Activated CD4-positive, alpha-beta T cell treated with anti-CD3 and anti-CD28 coated beads, Interleukin-2, amount 10 ng/mL, durations not matched to agents 24 days and 14 days (primary cell): Measurements from ENCODE around the gene DPYD. TPM values are rescaled to one million over a fixed set of nuclear protein-coding genes. Genes with fewer than 3 reads are reported as not detected.

Source experiments
- DNase-seq: peaks from one replicate; pipeline ENCODE4 v3.0.0; 2022
- H3K27ac Mint-ChIP-seq: one replicate; pipeline ENCODE4 v1.8.0; 2022; ENCODE audit warnings: mild to moderate bottlenecking, mixed read lengths
- H3K27me3 Mint-ChIP-seq: one replicate; pipeline ENCODE4 v1.8.0; 2022; ENCODE audit warnings: mixed read lengths
- H3K36me3 Mint-ChIP-seq: one replicate; pipeline ENCODE4 v1.8.0; 2022; ENCODE audit warnings: low read depth, mild to moderate bottlenecking, mixed read lengths
- H3K4me1 Mint-ChIP-seq: one replicate; pipeline ENCODE4 v1.8.0; 2021; ENCODE audit warnings: mixed read lengths
- H3K4me3 Mint-ChIP-seq: one replicate; pipeline ENCODE4 v1.8.0; 2022; ENCODE audit warnings: mild to moderate bottlenecking, moderate library complexity, mixed read lengths
- H3K9me3 Mint-ChIP-seq: one replicate; pipeline ENCODE4 v1.8.0; 2021; ENCODE audit warnings: mixed read lengths
- intact Hi-C: fragments of 100-400 bp; cut with micrococcal nuclease; formaldehyde crosslinking; loops from one replicate; pipeline ENCODE4 v1.15.1; 2023
- total RNA-seq: library from RNA; stranded (reverse); gene quantifications from 2 replicates; pipeline ENCODE4 v1.2.3, GENCODE V29; 2022

The DPYD gene
- total RNA-seq, 1 donor from 2014 or later = 13.4 TPM

DNA sequence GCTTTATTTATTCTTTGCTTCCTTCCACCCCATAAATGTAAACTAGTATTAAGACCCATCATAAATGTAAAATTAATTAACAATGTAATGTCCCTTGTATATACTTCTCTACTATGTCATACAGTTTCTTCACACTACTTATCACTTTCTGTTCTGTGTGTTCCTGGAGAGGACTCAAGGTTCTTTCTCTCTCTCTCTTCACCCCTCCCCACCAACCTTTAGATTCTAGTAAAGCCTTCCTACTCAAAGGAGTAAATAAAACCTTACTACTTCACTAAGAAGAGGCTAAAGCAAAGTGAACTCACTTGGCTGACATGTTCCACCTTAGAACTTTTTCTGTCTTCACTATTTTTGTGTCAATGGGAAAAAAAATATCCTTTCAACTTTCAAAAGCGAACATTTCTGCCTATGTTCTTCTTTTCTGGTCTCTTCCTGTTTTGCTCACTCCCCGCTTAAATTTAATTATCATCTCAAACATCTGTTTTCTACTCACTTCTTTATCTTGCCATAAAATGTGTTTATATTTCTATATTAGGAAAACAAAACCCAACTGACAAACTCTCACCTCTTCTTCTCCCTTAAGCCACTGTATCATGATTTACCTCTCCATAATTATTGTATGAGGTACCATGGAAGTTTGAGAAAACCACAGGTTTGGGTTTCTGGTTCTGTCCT, 260.3 kb downstream of the DPYD start:
- Mint-ChIP-seq H3K4me1 (peaks cover 2% of the 10 kb centered on the region), H3K4me3 (no peak overlapping the region), H3K36me3 (no peaks in the 10 kb centered on the region), H3K9me3 (no peaks in the 10 kb centered on the region), H3K27ac (no peak overlapping the region), H3K27me3 (no peaks in the 10 kb centered on the region)
- no peak for DNase-seq
- intact Hi-C loops = no loop called here

GRCh38 chr1:97654876-97655585, 265.8 kb downstream of the DPYD start:
- H3K36me3 Mint-ChIP-seq = no peaks in the 10 kb centered on the region
- H3K4me3 Mint-ChIP-seq = no peak overlapping the region
- no peak overlapping the region for H3K27ac Mint-ChIP-seq
- H3K4me1 Mint-ChIP-seq = no peaks in the 10 kb centered on the region
- H3K27me3 Mint-ChIP-seq = no peaks in the 10 kb centered on the region
- no peak for DNase-seq
- H3K9me3 Mint-ChIP-seq = no peaks in the 10 kb centered on the region
- intact Hi-C loops = no loop called here

GRCh38 chr1:97651250-97651649, 269.6 kb downstream of the DPYD start:
- H3K9me3 Mint-ChIP-seq = peaks cover 4% of the 10 kb centered on the region
- H3K27me3 Mint-ChIP-seq = no peaks in the 10 kb centered on the region
- H3K36me3 Mint-ChIP-seq = no peaks in the 10 kb centered on the region
- no peak for DNase-seq
- intact Hi-C loops = no loop called here
- no peak overlapping the region for H3K4me3 Mint-ChIP-seq
- no peak overlapping the region for H3K27ac Mint-ChIP-seq
- H3K4me1 Mint-ChIP-seq = no peaks in the 10 kb centered on the region

- Mint-ChIP-seq H3K36me3 (no peaks in the 10 kb centered on the region), H3K4me3 (no peak overlapping the region), H3K4me1 (no peaks in the 10 kb centered on the region), H3K27me3 (no peaks in the 10 kb centered on the region), H3K27ac (no peak overlapping the region), H3K9me3 (peaks cover 4% of the 10 kb centered on the region)
- DNase-seq = no peak
- intact Hi-C loops = no loop called here
These were observed 271.2 kb downstream of the DPYD start for GRCh38 chr1:97649591-97649990.

GRCh38 chr1:97647776-97648175, 273.1 kb downstream of the DPYD start:
- no peak overlapping the region for H3K27ac Mint-ChIP-seq
- H3K27me3 Mint-ChIP-seq = no peaks in the 10 kb centered on the region
- no peak overlapping the region for H3K4me3 Mint-ChIP-seq
- peaks cover 9% of the 10 kb centered on the region for H3K9me3 Mint-ChIP-seq
- H3K4me1 Mint-ChIP-seq = no peaks in the 10 kb centered on the region
- DNase-seq = no peak
- intact Hi-C loops = no loop called here
- no peaks in the 10 kb centered on the region for H3K36me3 Mint-ChIP-seq

DNA sequence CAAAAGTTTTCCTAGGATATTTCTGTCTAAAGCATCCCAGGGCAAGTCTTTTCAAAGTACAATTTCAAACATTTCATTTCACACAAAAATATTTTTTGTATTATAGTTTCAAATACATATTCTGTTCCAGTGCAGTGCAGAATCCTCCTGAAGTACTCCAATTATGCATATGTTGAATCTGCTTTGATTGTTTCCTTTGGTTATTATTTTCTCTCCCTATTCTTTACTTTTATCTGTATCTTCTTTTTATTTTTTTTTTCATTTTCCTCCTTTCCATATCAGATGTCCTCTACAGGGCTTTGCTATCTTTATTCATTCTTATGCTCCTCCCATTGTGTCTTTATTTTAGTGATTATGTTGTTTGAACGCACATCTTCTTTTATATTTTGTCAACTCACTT, 274.8 kb downstream of the DPYD start:
- H3K4me3 Mint-ChIP-seq = no peak overlapping the region
- no peaks in the 10 kb centered on the region for H3K27me3 Mint-ChIP-seq
- no peak overlapping the region for H3K27ac Mint-ChIP-seq
- no peaks in the 10 kb centered on the region for H3K4me1 Mint-ChIP-seq
- H3K9me3 Mint-ChIP-seq = peaks cover 9% of the 10 kb centered on the region
- H3K36me3 Mint-ChIP-seq = no peaks in the 10 kb centered on the region
- intact Hi-C loops = no loop called here
- no peak for DNase-seq

DNA sequence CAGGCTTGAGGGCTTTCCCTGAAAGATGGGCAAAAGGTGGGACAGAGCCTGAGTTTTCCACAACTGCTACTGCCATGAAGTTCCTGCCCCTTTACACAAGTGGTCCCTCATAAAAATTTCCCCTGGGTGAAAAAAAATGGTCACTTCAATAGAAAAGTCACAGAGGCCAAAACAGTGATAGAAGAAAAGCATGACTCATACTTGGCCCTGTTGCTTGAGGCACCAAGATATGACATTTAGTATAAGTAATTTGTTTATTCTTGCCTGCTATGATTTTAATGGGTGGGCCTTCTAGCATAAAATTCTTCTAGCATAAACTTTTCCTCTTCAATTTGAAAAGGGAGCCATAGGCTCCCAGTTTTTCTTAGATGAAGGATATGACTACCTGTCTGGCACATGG, 280.2 kb downstream of the DPYD start:
- H3K27me3 Mint-ChIP-seq = no peaks in the 10 kb centered on the region
- no peak overlapping the region for H3K4me3 Mint-ChIP-seq
- H3K9me3 Mint-ChIP-seq = peaks cover 5% of the 10 kb centered on the region
- intact Hi-C loops = no loop called here
- DNase-seq = no peak
- H3K36me3 Mint-ChIP-seq = peaks cover under 1% of the 10 kb centered on the region
- H3K4me1 Mint-ChIP-seq = no peaks in the 10 kb centered on the region
- H3K27ac Mint-ChIP-seq = no peak overlapping the region

DNA sequence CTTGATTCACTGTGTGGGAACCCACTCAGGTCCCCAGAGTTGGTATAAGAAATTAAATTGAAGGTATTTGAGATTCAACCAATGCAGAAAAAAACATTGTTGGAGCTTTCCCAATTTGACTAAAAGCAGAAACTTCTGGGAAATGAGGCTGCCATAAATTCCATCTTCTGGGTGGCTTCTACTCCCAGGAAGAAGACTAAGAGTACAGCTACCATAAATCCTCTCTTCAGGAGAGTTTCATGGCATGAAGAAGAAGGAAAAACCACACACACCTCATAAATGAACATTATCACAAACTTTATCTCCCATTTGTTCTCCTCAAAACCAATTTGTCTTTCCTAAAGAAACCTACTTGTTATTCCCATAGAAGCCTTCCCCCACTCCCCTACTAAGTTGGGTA, 283.9 kb downstream of the DPYD start:
- H3K27me3 Mint-ChIP-seq = no peaks in the 10 kb centered on the region
- intact Hi-C loops = no loop called here
- H3K4me3 Mint-ChIP-seq = no peak overlapping the region
- DNase-seq = no peak
- peaks cover 3% of the 10 kb centered on the region for H3K9me3 Mint-ChIP-seq
- H3K36me3 Mint-ChIP-seq = peaks cover 4% of the 10 kb centered on the region
- no peak overlapping the region for H3K27ac Mint-ChIP-seq
- no peaks in the 10 kb centered on the region for H3K4me1 Mint-ChIP-seq

GRCh38 chr1:97634758-97635157, 286.1 kb downstream of the DPYD start:
- peaks cover 4% of the 10 kb centered on the region for H3K36me3 Mint-ChIP-seq
- no peak for DNase-seq
- H3K4me3 Mint-ChIP-seq = no peak overlapping the region
- H3K9me3 Mint-ChIP-seq = peaks cover 3% of the 10 kb centered on the region
- intact Hi-C loops = no loop called here
- H3K4me1 Mint-ChIP-seq = no peaks in the 10 kb centered on the region
- H3K27ac Mint-ChIP-seq = no peak overlapping the region
- no peaks in the 10 kb centered on the region for H3K27me3 Mint-ChIP-seq

DNA sequence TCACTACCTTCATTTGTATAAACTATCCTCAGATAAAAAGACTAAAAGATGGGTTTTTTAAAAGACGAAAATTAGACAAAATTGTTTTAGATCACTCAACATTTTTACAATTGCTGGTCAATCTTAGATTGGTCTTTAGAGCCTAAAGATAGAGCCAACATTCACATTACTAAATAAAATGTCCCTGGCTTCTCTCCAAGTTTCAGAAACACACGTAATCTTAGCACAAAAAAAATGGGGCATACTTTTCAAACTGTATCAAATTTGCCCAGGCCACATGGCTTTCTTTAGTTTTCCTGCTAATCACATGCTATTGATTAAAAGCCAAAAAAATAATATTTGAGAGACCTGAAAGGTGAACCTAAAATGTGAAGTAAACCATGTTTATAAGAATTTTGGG, 288.1 kb downstream of the DPYD start:
- DNase-seq = no peak
- Mint-ChIP-seq H3K36me3 (peaks cover 4% of the 10 kb centered on the region), H3K27me3 (no peaks in the 10 kb centered on the region), H3K4me3 (no peak overlapping the region), H3K27ac (no peak overlapping the region), H3K4me1 (no peaks in the 10 kb centered on the region), H3K9me3 (peaks cover 3% of the 10 kb centered on the region)
- intact Hi-C loops = no loop called here

DNA sequence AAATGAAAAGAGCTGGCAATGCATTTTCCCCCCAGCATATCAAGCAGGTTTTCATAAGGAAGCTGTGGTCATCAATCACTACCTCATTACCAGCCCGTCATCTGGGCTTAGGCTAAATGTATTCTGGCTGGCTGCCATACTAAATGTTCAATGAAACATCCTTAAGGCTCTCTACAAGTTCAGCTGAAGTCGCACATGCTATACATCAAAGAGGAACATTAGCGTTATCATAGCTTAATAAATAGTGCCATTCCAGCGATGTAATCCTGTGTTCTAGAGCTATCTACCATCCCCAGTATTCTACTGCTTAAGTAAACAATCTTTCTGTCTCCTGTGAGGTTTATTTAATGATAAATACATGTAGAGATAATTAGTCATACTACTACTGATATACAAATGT, 288.8 kb downstream of the DPYD start:
- Mint-ChIP-seq H3K27me3 (no peaks in the 10 kb centered on the region), H3K4me3 (no peak overlapping the region), H3K4me1 (no peaks in the 10 kb centered on the region), H3K27ac (no peak overlapping the region), H3K36me3 (peaks cover 4% of the 10 kb centered on the region), H3K9me3 (peaks cover 3% of the 10 kb centered on the region)
- DNase-seq = no peak
- intact Hi-C loops = no loop called here

GRCh38 chr1:97630948-97631347, 289.9 kb downstream of the DPYD start:
- intact Hi-C loops = no loop called here

DNA sequence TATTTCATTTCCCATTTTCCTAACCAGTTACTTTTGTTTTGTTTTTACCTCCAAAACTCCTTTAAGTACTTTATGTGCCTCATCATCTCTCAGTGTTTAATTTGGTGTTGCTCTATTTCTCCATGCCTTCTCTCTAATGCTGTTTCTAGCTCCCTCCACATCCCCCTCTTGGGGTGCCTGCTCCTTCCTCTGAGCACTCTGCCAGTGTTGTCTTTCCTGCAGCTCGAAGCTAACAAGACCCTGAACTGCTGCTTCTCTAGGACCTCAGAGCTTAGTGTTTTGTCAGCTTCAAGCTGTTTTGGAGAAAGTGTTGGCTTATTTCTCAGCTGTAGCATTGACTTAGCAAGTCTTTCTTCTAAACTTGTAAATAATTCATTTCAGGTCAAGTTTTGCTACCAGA, 290.6 kb downstream of the DPYD start:
- DNase-seq = no peak
- H3K27ac Mint-ChIP-seq = no peak overlapping the region
- H3K27me3 Mint-ChIP-seq = no peaks in the 10 kb centered on the region
- H3K9me3 Mint-ChIP-seq = peaks cover 1% of the 10 kb centered on the region
- no peak overlapping the region for H3K4me3 Mint-ChIP-seq
- no peaks in the 10 kb centered on the region for H3K4me1 Mint-ChIP-seq
- intact Hi-C loops = no loop called here
- peaks cover 2% of the 10 kb centered on the region for H3K36me3 Mint-ChIP-seq

More at GRCh38 chr1:97630948-97631347, 289.9 kb downstream of the DPYD start:
- DNase-seq = no peak
- Mint-ChIP-seq H3K27me3 (no peaks in the 10 kb centered on the region), H3K9me3 (peaks cover 3% of the 10 kb centered on the region), H3K36me3 (peaks cover 4% of the 10 kb centered on the region), H3K4me1 (no peaks in the 10 kb centered on the region), H3K4me3 (no peak overlapping the region), H3K27ac (no peak overlapping the region)

DNA sequence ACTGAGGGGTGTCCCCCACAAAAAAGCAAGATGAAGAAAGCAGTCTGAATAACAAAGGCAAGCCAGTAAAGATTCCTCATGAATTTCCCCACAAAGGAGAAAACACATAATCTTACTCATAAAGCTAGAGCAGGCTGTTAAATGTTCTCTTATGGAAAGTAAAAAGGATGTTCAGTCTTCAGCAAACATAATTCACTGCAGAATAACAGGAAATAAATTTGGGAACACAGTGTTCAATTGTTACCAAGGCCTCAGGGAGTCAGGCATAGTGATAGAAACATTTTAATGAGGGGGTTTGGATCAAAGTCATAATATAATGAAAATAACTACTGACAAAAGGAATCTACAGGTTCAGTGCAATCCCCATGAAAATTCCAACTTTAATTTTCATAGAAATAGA, 297.6 kb downstream of the DPYD start:
- Mint-ChIP-seq H3K36me3 (no peaks in the 10 kb centered on the region), H3K27me3 (no peaks in the 10 kb centered on the region), H3K4me1 (no peaks in the 10 kb centered on the region), H3K9me3 (no peaks in the 10 kb centered on the region), H3K27ac (no peak overlapping the region), H3K4me3 (no peak overlapping the region)
- DNase-seq = no peak
- intact Hi-C loops = no loop called here

DNA sequence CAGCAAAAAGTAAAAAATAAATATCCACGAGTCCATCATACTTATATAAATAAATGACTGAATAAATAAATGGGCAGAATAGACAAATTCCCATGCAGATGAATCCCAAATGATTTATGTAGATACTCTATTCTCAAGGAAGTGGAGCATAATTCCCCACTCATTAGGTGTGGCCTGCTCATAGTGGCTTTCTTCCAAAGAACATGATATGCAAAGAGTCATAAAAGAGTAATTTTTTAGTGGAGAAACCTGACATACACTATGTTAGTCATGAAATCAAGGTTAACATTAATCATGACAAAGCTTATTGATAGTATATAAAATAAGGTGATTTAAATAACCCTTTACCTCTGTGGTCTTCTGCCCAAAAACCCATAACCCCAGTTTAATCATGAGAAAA, 298.9 kb downstream of the DPYD start:
- intact Hi-C loops = no loop called here
- Mint-ChIP-seq H3K27ac (no peak overlapping the region), H3K4me1 (no peaks in the 10 kb centered on the region), H3K9me3 (no peaks in the 10 kb centered on the region), H3K36me3 (no peaks in the 10 kb centered on the region), H3K4me3 (no peak overlapping the region), H3K27me3 (no peaks in the 10 kb centered on the region)
- no peak for DNase-seq
